Glomerular visceral epithelial cell (primary cell): Measurements from ENCODE around the gene KLHDC8A.

Source experiments
- DNase-seq: peaks from one replicate; pipeline ENCODE4 v3.0.0-alpha.2; 2016; ENCODE audit errors: extremely low spot score

The KLHDC8A gene

DNA sequence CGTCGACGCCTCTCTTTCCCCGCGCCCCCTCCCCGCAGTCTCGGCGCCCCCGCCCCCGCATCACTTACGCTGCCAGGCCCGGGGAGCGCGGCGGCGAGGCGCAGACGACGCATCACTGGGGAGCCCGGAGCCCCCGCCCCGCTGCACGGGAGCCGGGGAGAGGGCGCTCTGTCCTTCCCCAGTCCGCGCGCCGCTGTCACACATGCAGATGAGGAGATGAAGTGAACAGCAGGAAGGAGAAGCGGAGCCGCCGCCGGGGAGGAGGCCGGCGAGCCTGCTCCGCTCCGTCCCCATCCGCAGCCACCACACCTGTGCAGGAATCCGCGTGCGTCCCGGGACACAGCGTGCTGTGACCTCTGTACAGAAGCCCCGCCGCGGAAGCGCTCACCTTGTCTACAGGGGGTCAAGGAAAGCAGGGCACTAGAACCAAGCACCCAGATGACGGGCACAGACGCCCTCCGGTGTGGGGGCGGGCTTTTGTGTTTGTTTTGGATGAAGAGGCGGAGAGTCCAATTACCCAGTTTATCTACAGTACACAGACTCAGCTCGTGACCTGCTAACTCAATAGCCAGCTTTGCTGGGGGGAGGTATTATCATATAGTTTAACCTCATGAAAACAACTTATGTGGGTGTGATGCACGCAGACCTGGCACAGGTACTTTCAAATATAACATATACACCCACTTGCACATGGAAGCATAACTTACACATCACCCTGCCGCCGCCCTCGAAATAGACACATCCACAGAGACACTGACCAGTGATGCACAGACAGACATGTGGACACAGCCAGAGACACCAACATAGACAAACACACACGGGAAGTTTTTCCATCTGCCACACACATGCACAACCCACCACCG is 12.4 kb downstream of the KLHDC8A start:
- DNase-seq = peak; percentile 12

DNA sequence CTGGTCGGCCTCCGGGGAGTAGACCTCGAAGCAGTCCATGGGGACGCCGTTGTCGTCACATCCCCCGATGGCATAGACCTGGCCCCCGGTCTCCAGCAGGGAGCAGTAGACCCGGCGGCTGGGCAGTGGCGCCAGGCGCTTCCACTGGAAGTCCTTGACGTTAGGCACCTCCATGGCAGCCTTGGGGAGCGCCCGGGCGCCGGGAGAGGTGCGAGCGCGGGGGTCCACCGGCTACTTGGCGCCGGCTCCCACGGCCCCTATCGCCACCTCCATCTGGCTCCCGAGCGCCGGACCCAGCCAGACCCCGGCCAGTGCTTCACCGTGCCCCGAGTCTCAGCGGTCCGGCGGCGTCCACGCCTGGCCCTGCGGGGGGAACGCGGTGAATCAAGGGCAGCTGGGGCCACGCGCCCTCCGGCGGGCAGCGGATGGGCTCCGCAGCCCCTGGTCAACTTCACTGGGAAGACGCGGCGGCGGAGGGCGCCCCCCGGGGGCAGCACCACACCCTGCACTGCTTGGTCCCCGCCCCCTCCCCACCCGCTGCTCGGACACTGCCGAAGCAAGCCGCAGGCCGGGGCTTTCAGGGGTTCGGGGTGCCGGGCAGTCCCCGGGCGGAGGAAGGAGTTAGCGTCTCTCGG is 13.2 kb downstream of the KLHDC8A start:
- no peak for DNase-seq

DNA sequence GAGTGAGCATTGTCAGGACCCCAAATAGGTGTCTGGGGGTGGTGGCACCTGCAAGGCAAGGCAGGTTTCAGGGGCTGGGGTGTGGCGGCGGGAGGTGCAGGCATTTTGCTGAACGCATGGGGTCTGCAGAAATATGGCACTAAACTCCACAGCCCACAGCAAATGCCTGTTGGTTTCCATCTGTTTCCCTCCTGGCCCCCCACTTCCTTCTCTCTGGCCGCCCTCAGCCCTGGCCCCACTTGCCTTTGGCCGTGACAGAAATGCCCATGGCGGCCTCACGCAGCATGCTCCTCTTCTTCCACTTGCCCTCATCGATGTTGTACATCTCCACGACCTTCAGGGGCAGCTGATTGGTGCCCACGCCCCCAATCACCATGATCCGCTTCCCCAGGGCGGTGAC is 13.7 kb downstream of the KLHDC8A start:
- DNase-seq = no peak

DNA sequence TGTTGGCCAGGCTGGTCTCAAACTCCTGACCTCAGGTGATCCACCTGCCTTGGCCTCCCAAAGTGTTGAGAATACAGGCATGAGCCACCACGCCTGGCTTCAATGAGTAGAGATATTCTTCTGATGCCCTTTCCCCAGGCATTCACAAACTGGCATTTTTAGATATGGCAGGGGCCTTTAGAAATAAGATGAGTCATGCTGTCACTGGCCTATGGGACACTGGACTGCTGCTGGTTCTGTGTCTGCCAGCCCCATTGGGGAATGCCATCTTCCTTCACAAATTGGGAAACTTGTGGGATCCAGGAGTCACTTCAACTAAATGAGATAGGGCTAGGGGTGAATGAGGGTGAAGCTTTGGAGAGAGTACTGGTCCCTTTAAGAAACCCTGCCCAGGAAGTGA is 16.0 kb downstream of the KLHDC8A start:
- no peak for DNase-seq

DNA sequence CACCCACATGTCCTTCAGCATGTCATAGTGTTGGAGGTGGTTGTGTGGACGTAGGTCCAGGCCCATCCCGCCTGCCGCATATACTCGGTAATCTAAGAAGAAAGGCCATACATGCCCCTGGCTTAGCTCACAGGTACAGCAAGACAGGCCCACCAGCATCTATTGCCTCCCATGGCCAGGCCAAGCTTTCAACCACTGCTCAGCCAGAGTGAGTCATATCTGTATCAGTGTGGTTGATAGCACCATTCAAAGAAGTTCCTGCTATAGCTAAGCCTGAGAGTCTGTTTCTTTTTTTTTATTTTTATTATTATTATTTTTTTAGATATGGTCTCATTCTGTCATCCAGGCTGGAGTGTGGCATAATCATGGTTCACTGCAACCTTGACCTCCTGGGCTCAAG is 17.0 kb downstream of the KLHDC8A start:
- no peak for DNase-seq

DNA sequence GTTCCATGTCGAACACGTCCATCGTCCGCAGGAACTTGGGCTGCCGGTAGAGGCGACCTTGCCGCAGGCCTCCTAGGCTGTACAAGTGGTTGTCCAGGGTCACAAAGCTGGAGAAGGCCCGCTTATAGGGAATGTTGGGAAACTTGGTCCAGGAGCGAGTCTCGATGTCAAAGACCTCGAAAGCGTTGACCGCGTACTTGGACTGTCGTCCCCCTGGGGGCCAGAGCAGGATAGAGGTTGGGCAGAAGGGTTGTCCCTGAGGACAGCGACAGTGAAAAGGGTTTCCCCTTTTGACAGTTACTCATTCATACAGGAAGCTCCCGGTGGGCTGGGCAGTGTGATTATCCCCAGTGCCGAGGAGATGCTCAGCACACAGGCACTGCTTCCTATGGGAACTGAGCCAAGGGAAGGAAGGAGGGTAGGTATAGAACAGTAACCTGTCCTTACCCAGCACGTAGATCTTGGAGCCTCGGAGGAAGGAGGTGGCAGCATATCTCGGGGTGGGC is 17.5 kb downstream of the KLHDC8A start:
- no peak for DNase-seq

DNA sequence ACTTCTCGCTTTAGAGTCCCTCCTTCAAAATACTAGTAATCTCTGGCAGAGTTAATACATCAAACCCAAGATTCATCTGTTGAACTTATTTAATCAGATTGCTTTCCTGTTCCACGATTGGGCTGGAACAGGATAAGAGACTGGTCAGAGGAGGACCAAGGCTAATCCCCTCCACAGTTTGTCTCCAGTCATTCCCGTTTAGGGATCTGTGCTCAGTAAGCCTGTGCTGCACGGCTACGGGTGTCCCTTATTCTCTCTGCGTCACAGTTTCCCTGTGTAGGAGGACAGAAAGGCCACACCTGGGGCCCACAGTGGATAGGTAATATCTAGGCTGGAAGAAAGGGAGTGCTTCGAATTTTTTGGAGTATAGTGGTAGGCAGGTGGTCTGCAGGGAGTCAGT is 18.7 kb downstream of the KLHDC8A start:
- no peak for DNase-seq

DNA sequence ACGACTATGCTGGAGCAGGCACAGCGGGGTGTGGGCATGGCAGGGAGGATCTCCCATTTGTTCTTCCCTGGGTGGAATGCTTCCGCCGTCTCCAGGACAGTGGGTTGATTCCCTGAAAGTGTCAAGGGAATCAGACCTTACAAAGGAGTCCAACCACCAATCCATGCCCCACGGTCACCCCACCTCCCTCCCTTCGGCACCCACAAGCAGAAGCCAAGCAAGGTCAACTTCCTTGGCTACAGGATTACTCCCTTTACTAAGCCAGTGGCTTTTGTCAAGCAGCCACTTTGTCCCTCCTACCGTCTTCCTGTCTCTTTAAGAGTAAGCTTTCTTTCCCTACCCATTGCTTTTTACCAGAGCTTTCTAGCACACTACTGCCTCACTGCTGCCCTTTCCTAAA is 19.2 kb downstream of the KLHDC8A start:
- no peak for DNase-seq

DNA sequence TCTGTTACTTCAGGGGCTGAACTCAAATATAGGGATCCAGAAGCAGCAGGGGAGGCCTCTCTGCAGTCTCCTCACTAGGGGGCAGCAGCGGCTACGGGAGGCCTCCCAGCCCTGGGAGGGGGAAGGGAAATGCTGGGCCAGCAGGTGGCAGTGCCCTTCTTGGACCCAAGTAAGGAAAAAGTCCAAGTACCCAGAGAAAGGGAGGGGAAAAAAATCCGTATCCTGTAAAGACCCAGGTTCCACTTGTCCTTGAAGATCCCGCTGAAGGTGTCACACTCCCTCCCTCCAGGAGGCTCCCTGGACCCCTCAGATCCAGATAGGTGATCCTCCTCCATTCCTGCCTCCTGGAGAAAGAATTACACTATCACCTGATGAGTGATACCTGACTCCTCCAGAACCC is 21.0 kb downstream of the KLHDC8A start:
- peak; percentile 78 for DNase-seq

DNA sequence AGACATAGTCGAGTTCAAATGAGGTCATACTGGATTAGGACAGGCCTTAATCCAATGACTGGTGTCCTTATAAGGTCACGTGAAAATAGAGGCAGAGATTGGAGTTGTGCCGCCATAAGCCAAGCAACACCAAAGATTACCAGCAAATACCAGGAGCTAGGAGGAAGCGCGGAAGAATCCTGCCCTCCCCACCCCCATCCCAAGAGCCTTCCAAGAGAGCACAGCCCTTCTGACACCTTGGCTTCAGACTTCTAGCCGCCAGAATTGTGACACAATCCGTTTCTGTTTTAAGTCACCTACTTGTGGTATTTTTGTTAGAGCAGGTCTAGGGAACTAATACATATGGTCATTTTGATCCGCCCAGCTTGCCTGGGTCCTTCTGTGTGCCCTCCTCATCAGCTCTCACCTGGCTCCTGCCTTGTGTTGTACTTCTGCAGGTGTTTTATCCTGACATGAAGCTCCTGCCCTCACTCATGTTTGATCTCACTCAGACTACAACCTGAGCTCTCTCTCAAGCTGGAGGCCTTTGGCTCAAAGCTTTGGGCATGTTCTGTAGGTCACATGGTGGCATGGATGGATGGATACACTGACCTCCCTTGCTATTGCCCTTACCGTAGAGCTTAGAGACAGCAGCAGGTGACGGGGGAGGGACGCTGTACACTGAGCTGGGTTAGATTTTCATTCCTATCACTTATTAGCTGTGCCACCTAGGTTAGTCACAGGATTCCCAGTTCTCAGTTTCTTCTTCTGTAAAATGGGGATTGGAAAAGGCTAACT is 24.5 kb downstream of the KLHDC8A start:
- no peak for DNase-seq

DNA sequence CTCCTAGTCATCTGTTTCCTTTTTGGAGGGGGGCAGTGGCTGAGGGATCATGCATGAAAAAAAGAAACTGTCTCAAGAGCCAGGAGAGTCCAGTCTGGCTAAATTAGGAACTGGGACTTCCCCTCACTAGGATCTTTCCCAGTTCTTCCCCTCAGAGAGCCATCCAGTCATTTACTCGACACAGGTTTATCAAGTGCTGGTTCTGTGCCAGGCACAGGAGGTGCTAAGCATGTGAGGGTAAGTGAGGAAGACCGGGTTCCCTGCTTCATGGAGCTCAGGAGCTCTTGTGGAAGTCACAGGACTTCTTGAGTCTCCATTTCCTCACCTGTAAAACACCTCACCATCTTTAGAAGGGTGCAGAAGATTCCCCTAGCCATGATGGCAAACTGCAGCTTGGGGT is 26.6 kb downstream of the KLHDC8A start:
- DNase-seq = no peak

DNA sequence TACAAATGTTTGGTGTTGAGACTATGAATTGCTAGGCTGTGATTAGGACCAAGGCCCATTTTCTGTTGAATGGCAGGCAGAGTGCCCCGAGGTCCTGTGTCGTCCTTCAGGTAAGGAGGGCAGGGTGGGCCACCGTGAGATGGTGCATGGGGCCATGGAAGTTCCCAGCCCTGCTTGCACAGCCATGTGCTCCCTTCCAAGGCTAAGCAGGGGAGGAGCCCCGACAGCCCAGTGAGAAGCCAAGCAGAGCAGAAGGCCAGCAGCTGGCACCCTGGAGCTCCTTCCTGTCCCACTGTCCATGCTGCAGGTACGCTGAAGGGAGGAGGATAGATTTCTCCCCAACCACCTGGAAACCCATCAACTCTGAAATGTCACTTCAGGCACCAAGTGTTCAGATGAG is 27.0 kb downstream of the KLHDC8A start:
- DNase-seq = no peak

DNA sequence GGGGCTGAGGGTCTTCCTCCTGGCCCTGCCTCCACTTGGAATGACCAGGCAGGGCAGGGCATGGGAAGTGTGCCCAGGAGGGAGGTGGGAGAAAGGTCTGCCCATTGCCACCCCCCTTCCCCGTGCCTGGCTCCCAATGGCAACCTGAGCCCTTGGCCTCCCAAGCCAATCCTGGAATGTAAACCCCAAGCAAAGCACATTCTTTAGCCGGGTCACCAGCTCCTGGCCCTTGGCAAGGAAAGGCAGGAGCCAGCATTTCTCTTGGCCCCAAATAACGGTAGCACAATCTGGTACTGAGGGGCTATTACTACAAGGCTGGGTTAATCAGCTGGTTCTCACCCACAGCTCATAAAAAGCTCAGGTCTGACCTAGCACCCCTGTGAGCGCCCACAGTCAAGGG is 28.2 kb downstream of the KLHDC8A start:
- peak; percentile 22 for DNase-seq

DNA sequence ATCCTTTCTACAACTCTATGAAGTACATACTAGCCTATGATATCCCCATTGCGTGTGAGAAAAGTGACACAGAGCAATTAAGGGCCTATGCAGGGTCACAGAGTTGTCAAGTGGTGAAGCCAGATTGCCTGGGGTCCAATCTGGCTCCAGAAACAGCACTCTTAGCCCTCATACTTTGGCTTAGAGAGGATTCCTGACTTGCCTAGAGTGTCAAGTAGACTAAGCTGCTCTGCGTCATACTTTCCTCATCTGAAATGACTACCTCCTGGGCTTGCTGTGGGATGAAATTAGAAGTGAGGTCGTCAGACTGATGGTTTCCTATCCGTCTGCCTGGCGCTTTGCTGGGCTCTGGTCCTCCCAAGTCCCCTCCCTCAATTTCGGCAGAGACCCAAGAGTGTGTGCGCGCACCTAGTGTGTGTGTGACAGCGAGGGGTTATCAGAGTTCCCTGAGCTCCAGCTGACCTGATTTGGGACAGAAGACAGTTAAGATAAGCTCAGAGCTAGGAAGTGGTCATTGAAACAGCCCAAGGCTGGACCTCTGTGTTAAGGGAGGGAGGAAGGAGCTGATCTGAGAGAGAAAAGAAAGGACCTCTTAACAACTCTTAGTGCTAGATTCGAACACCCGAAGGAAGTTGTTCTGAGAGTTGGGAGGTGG is 29.8 kb downstream of the KLHDC8A start:
- no peak for DNase-seq

DNA sequence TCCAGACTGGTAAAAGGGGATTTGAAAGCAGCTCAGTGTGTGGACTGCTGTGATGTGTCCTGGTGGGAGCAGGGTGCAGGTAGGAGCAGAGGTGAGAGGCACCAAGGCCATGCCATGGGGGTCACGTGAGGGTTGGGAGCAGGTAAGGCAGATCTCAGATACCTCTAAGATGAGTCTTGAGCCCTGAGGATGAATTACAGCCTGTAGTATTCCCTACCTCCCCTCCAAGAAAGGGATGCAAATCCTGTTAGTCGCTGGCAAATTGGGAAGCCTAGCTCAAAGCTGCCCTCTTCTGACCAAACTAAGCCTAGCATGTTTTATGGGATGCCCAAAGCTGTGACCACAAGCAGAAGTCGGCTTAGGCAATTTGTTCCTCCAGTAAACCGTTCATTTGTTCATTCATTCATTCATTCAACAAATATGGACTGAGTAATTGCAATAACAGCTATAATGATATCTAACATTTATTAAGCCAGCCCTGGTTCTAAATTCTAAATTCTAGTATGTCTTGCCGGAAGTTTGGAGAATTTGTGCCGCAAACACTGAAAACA is 31.3 kb downstream of the KLHDC8A start:
- DNase-seq = peak; percentile 88

DNA sequence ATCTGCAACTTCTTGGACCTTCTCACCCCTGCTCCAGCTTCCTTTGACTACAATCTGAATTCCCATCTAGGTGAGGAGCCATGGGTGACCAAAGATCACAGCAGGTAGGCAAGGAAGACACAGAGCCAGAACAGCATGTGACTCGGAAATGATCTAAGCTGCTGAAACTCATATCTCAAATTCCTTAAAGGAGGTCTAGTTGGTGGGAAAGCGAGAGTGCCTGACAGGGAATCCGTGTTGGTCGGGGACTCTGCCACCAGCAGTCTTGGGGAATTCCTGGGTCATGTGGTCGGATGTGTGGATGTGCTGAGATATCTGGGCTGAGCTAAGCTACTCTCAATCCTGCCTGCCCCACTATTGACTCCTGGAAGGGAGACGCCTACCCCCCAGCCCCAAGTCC is 31.9 kb downstream of the KLHDC8A start:
- DNase-seq = peak; percentile 93

DNA sequence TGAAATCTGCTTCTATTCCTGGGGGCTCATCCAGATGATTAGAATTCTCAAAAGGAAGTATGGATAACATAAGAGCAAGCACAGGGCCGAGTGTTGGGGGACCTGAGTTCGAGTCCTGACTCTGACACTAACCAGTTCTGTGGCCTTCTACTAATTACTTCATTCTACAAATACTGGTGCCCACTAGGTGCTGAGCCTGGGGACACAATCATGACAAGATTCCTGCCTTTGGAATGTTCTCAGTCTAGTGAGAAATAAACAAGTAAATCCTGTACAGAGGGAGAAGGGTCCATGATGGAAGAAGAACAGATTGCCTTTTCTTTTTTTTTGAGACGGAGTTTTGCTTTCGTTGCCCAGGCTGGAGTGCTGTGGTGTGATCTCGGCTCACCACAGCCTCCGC is 32.9 kb downstream of the KLHDC8A start:
- no peak for DNase-seq

DNA sequence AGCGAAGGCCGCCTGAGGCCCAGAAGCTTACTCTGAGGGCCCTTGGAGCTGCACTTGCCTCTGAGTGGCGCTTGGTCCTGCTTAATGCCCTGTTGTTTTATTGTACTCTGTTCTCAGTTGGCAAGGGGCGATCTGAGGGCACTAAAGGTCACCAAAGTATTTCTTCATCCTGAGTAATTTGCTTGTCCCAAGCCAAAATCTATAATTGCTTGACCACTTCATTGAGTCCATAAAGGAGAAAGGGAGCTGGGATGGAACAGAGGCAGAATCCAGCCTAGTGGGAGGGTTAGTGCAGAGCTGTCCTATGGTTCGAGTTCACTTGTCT is 34.8 kb downstream of the KLHDC8A start:
- DNase-seq = no peak

DNA sequence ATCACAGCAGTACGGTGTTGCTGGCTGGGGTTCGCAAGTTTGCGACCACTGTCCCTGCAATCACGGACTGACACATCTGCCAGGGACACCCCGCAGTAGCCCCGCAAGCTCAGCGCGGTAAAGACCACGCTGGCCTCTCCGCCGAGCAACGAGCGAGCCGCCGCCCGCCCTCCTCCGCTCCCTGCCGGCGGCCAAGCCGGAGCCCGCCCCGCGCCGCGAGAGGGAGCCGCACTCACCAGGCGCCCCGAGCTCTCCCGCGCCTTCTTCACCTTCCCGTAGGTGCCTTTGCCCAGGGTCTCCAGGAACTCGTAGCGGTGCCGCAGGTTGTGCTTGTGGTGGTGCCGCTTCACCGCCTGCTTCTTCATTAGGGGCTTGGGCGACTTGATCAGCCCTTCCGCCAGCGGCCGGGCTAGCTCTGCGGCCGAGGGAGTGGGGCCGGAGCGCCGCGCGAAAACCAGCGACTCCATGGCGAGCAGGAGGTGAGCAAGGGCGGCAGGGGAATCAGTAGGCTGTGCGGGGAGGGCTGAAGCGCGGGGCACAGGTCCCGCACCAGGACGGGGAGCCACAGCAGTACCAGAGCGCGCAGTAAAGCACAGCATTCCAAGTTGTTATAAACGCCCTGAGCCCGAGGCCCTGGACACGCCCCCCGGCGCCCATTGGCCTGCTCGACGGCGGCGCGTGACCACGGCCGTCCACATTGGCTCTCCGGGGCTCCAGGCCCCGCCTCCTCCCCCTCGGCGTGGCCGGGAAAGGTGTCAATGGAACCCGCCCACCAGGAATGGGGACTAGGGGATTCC is 35.4 kb downstream of the KLHDC8A start, which contains the start of gene NUAK2:
Gene NUAK2, minus strand, starts transcription at position 584 of the 797 bp plus-strand sequence. Its CDS starts 117 bp downstream, at position 467.
- peak; percentile 94 for DNase-seq

DNA sequence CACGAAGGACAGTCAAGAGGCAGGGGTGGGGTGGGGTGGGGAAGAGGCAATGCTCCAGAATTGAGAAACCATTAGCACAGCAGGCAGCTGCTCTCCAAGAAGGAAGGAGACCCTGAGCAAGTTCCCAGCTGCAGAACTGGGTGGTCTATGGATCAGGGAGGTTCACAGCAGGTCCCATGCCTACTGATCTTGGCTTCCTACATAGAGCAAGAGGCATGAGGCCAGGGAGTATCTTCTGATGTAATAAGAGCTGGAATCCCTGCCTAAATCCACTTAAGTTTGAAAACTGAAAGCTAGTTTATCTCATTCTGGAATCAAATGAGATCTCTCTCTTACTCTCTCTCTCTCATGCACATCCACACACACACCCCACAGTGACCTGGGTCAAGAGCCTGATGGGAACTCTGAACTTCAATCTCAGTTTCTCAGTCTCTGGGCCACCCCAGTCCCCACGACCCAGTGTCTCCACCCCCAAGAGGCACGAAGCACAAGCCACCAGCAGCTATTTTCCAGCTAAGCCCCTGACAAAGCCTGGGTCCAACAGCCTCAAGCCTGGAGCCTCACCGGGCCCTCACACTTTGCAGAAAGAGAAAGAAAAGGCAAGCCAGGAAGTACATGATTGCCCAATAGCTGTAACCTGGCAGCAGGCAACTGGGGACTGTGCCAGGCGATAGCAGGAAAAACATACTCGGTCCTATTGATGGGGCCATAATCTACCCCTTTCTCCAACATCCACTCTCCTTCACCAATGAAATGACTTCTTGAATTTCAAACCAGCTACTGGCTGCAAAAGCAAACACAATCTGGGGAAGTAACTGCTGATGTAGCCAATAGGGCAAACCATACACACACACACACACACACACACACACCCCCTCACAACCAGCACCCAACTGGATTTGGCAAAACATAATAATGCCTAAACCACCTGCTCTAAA is 37.4 kb downstream of the KLHDC8A start:
- DNase-seq = peak; percentile 78
